Kidney capillary endothelial cell (primary cell): ENCODE results near the gene SNAP23.
"Not testable (repeated sequence)": the region's sequence is repeated elsewhere in the genome, so short reads cannot be mapped to it uniquely, and the experiment has no call there.

ENCODE experiments used
- DNase-seq: peaks from one replicate; pipeline ENCODE4 v3.0.0-alpha.2; 2018; ENCODE audit warnings: low spot score

SNAP23 gene

GRCh38 chr15:42498212-42499068 is 3.0 kb downstream of the SNAP23 start:
- DNase-seq = no peak

DNA sequence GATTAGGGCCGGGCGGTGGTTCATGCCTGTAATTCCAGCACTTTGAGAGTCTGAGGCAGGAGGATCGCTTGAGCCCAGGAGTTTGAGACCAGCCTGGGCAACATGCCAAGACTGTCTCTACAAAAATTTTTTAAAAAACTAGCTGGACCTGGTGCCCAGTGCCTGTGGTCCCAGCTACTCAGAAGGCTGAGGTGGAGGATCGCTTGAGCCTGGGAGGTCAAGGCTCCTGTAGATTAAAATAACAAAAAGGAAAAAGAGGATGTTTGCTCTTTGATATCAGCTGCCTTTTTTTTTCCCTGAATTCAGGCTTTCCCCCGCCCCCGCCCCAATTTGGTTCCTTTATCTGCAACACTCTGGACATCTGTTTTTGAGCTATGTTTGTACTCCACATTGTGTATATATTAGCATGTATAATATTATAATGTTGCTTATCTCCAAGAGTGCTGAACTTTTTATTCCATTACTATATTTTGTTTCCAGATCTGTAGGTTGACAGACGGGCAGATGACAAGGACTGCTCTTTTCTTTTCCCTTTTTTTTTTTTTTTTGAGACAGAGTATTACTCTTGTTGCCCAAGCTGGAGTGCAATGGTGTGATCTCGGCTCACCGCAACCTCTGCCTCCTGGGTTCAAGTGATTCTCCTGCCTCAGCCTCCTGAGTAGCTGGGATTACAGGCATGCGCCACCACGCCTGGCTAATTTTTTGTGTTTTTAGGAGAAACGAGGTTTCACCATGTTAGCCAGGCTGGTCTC is 4.6 kb downstream of the SNAP23 start:
- DNase-seq = no peak

- no peak for DNase-seq
Measured at GRCh38 chr15:42502477-42502876, 7.0 kb downstream of the SNAP23 start.

DNA sequence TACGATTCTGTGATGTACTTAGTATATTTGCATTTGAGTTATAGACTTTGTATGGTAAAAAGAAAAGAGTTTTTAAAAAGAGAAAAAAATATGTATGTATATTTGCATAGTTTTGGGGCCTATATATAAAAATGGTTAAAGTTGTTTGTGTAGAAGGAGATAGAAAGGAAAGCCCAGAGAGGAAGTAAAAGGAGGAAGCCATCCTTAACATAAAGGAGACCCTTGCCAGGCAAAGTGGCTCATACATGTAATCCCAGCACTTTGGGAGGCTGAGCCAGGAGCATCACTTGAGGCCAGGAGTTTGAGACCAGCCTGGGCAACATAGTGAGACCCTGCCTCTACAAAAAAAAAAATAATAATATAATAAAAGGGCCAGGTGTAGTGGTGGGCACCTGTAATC is 8.4 kb downstream of the SNAP23 start:
- no peak for DNase-seq

- no peak for DNase-seq
Measured at GRCh38 chr15:42504631-42505030, 9.2 kb downstream of the SNAP23 start.

DNA sequence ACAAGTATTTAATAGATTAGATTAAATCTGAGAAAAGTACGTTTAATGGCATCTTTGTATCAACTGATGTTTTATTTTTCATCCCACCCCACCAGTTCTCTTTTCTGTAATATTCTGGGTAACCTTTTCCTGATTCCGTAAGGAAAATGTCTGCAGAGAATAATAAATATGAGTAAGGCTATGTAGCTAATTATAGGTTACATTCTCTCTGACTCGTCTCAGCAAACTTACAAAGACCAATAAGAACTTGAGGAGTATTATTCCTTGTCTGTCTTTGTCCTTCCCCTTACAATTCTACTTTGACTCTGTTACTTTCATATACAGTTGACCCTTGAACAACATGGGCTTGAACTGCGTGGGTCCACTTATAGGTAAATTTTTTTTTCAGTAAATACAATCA is 12.1 kb downstream of the SNAP23 start:
- no peak for DNase-seq

- DNase-seq = no peak
Measured at GRCh38 chr15:42508263-42508690, 12.8 kb downstream of the SNAP23 start.

DNA sequence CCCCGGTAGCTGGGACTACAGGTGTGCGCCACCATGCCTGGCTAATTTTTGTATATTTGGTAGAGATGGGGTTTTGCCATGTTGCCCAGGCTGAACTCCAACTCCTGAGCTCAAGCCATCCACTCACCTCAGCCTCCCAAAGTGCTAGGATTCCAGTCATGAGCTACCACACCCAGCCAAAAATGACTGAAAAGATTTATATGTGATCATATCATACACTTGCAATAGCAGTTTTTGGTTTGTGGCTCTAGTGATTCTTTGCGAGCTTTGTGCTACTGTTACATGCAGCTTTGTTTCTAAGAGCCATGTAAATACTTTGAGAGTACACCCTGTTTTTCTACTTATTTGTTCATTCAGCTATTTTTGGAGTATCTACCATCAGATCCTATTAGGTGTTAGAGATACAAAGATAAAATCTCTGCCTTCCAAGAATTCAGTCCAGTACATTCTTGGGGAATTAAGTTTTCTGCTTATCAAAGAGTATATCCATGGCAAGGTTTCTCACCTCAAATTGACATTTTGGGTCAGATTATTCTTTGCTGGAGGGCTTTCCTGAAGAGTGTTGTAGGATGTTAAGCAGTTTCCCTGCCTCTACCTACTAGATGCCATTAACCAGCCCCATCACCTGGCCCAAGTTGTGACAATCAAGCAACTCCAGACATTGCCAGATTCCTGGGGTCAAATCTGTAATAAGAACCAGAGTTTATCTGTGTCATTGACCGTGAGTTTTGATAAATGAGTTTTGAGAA is 15.0 kb downstream of the SNAP23 start:
- no peak for DNase-seq

- DNase-seq = peak; percentile 11
Measured at GRCh38 chr15:42511007-42511391, 15.6 kb downstream of the SNAP23 start.

DNA sequence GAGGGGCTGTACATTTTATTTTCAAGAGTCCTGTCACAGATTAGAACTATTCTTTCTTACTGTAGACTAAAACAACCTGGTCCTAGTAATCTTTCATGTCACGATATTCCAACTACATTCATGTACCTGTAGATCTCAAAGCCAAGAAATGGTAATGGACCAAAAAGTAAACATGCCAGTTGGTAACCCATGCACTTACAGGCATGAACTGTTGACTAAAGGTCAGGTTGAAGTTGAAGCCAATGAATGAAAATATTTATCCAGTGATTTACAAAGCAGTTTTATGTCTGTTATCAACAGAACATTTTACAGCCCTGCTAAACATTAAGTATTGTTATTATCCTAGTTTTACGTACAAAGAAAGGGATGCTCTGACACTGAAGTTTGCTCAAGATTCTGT is 27.9 kb downstream of the SNAP23 start:
- DNase-seq = no peak

DNA sequence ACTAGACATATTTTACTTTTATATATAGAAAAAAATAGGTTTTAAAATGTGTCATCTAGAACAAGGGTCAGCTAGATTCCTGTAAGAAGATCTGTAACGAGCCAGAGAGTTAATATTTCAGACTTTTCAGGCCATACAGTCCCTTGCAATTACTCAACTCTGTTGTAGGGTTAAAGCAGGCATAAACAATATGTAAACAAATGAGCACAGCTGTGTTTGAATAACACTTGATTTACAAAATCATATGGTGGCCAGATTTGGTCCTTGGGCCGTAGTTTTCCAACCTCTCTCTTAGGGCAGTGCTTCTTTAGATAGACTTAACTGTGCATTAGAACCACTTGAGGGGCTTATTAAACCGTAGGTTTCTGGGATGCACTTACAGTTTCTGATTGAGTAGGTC is 33.5 kb downstream of the SNAP23 start:
- DNase-seq = no peak

DNA sequence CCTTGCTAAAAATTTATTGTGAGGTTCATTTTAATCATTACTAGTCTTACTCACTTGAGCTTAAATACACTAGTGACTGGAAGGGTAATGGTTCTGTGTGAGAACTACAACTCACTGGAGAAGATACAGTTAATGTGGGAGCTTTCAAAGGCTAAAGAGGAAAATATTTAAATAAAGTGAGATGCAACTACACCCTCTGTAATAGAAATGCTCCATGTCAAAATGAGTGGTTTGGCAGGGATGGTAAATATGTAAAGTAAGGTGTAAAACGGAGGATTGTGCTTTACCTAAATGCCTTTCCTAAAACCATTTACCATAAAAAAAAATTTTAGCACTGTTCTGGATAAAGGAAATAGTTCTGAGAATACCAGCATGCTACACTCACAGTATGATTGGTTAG is 37.8 kb downstream of the SNAP23 start:
- DNase-seq = no peak

- DNase-seq = no peak
Measured at GRCh38 chr15:42544853-42545629, 49.6 kb downstream of the SNAP23 start.

GRCh38 chr15:42547918-42548248 is 52.4 kb downstream of the SNAP23 start:
- DNase-seq = no peak

DNA sequence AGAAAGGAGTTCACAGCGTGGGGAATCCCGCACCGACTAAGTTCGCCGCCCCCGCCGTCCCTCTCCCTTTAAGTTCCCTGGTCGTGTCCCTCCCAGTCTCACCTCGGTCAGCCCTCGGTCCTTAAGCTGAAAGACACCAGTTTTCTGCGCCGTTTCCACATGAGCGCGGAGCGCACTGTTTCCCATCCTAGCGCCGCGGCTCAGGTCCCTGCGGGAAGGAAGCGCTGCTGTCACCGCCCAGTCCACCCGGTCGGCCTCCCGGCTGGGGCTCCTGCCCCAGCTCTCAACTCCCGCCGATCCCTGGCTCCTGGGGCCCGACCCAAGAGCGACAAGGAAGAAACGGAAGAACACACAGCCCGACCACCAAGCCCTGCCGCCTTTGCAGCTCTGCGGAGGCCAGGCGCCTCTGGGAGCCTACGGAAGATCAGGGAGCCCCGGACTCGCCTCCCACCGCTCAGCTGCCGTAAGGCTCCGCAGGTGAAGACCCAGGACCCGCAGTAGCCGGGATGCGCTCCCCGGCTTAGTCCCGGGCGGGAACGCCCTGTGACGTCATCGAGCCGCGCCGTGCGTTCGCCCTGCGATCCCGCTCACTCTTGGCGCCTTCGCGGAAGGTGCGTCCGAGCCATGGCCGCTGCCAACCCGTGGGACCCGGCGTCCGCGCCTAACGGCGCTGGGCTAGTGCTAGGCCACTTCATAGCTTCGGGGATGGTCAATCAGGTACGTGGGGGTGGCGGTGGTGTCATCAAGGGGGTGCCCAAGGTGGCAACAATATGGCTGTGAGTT is 53.0 kb downstream of the SNAP23 start, which contains the start of the genes HAUS2 and LRRC57:
Gene HAUS2 (plus strand): TSS at position 590 of the 783 bp plus-strand sequence. CDS start 35 bp downstream, at position 625.
Gene LRRC57 (minus strand): TSS at position 545 of the 783 bp plus-strand sequence. CDS start 359 bp downstream, at position 186.
- peak; percentile 68 for DNase-seq

GRCh38 chr15:42549032-42549491 is 53.6 kb downstream of the SNAP23 start:
- DNase-seq = peak; percentile 47

- no peak for DNase-seq
Measured at GRCh38 chr15:42549741-42550392, 54.4 kb downstream of the SNAP23 start.

DNA sequence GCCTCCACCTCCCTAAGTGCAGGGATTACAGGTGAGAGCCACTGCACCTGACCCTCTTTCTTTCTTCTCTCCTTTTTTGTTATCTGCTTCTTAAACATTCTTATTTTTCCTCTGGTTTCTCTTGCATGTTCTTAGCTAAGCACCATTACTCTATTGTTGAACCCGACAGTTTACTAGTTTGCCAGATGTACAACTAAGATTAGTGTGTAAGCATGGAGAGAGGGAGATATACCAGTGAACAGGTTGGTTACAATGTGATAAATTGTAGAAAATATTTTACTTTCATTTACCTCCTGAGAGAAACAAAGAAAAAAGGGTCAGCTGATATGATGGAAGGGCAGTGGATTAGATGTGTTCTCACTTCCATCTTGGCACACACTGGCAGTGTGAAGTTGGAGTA is 58.1 kb downstream of the SNAP23 start:
- DNase-seq = no peak

DNA sequence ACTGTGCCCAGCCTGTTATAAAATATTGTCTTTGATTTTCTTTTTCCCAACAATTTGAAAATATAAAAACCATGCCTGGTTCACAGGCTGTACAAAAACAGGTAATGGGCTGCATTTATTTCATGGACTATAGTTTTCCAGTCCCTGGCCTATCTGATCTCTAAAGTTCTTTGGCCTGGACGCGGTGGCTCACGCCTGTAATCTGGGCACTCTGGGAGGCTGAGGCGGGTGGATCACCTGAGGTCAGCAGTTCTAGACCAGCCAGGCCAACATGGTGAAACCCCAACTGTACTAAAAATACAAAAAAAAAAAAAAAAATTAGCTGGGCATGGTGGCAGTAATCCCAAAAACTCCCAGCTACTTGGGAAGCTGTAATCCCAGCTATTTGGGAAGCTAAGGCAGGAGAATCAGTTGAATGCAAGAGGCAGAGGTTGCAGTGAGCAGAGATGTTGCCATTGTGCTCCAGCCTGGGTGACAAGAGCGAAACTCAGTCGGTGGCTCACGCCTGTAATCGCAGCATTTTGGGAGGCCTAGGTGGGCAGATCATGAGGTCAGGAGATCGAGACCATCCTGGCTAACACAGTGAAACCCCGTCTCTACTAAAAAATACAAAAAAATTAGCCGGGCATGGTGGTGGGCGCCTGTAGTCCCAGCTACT is 61.2 kb downstream of the SNAP23 start:
- not testable (repeated sequence) for DNase-seq

- no peak for DNase-seq
Measured at GRCh38 chr15:42558739-42559138, 63.3 kb downstream of the SNAP23 start.
